GM12891 (cell line): ENCODE data around the gene NLRC3.
"Not testable (repeated sequence)": the region's sequence is repeated elsewhere in the genome, so short reads cannot be mapped to it uniquely, and the experiment has no call there.

Experiments
- POLR2A ChIP-seq: IDR thresholded peaks from 2 replicates; pipeline ENCODE4 v1.6.1; 2011; ENCODE audit warnings: low read depth, low read length, control low read depth
- TAF1 ChIP-seq: IDR thresholded peaks from 2 replicates; pipeline ENCODE4 v1.6.1; 2011; ENCODE audit warnings: low read depth, low read length, control low read depth

GRCh38 chr16:3501412-3501761, 75.8 kb downstream of the NLRC3 start:
- TF ChIP-seq POLR2A, TAF1: not testable (repeated sequence)
